Adrenal gland (tissue), 5 donors: ENCODE data around the gene B4GALT6.

Experiments
- CTCF ChIP-seq, 6 experiments: fragments of 450-650 bp in 4 of 6; fragments of 200-600 bp in 2 of 6; sonication (generic) in 1 of 6; IDR thresholded peaks; 1 replicate in 5 of 6; 2 replicates in 1 of 6; pipeline versions ENCODE4 v1.5.1 to v1.8.0; 2016 to 2021; ENCODE audit warnings: antibody characterized with exemption in 6 of 6, mild to moderate bottlenecking in 2 of 6, moderate library complexity in 1 of 6
- POLR2A ChIP-seq, 2 donors: fragments of 450-650 bp; IDR thresholded peaks; one replicate each; pipeline ENCODE4 v1.6.1; 2017; ENCODE audit warnings: antibody characterized with exemption in 2 of 2, mild to moderate bottlenecking in 2 of 2, moderate library complexity in 1 of 2
- donor health status: DM: no; HTN: no; CAD: no.

GRCh38 chr18:31677592-31677991, 6.8 kb downstream of the B4GALT6 start:
- TF ChIP-seq CTCF (IDR thresholded peaks at IDR 0.05) (no peak), POLR2A (IDR thresholded peaks at IDR 0.05) (no peak)
